Measurements from ENCODE around the gene CFAP97.
"Not testable (repeated sequence)": the region's sequence is repeated elsewhere in the genome, so short reads cannot be mapped to it uniquely, and the experiment has no call there.

The CFAP97 gene

GRCh38 chr4:185221912-185222311 lies 18.1 kb upstream of the CFAP97 start:
- DNase-seq, result no peak

GRCh38 chr4:185221491-185221890 lies 17.7 kb upstream of the CFAP97 start:
- DNase-seq, result no peak

- DNase-seq, result no peak
These were observed 15.9 kb upstream of the CFAP97 start for GRCh38 chr4:185219551-185220344.

DNA sequence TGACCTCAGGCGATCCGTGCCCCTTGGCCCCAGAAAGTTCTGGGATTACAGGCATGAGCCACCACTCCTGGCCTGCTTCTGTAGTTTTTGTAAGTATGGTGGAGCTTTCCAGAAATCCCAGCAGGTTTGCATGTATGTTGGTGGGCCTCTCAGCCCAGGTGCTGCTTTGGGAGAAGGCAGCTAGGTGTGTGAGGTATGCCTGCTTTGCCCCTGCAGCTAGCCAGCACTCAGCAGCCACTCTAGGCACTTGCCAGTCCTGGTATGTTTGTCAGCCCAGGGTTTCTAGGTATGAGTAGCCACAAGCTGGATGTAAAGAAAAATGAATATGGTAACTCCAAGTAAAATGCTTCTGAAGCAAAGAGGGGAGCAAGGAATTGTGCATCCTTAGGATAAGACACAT lies 14.5 kb upstream of the CFAP97 start:
- DNase-seq, result no peak

GRCh38 chr4:185217408-185217975 lies 13.7 kb upstream of the CFAP97 start:
- DNase-seq, result no peak

DNA sequence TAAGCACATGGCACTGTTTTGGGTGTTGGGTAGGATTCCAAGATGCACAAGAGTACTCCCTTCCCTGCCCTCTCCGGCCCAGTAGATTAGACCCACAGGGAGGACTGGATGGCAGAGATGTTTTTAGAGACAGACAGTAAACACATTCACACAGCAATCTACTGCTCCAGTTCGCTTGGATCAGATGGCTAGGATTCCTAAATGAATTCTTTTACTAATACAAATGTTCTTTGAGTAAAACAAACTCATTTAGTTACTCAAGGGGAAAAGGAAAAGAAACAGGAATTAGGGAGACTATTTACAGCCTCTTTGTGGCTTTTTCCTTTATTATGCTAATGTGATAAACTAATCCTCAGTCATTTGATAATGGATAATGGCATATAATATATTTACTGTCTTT lies 11.5 kb upstream of the CFAP97 start:
- no peak for DNase-seq

- no peak for DNase-seq
These were observed 10.1 kb upstream of the CFAP97 start for GRCh38 chr4:185213877-185214276.

- no peak for DNase-seq
These were observed 8.8 kb upstream of the CFAP97 start for GRCh38 chr4:185212581-185212980.

DNA sequence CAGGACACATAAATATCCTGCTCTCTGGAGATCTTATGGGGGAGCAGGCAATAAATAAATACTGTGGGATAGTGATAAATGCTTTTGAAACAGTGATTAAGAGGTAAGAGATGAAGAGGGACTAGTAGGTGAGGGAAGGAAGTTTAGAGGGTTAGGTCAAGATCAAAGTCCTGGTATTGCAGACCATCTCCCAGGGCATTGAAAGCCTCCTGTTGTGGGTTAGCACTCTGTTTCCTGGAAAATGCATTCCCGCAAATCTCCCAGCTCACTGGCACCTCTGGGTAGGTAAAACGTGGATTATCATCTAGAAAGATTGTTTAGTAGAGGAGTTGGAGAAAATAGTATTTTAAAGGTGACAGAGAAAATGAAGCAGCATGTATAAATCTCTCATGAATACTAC lies 7.8 kb upstream of the CFAP97 start:
- DNase-seq, result no peak

- DNase-seq, result no peak
These were observed 7.2 kb upstream of the CFAP97 start for GRCh38 chr4:185211035-185211434.

GRCh38 chr4:185210102-185210981 lies 6.5 kb upstream of the CFAP97 start:
- peak; percentile 57 for DNase-seq

- DNase-seq, result not testable (repeated sequence)
These were observed 6.0 kb upstream of the CFAP97 start for GRCh38 chr4:185209852-185210101.

- DNase-seq, result peak; percentile 88
These were observed 5.4 kb upstream of the CFAP97 start, which contains the start of gene SNX25 for GRCh38 chr4:185209031-185209851. Gene SNX25, plus strand, starts transcription at chr4:185209598. Its CDS starts 229 bp downstream, at chr4:185209827.

DNA sequence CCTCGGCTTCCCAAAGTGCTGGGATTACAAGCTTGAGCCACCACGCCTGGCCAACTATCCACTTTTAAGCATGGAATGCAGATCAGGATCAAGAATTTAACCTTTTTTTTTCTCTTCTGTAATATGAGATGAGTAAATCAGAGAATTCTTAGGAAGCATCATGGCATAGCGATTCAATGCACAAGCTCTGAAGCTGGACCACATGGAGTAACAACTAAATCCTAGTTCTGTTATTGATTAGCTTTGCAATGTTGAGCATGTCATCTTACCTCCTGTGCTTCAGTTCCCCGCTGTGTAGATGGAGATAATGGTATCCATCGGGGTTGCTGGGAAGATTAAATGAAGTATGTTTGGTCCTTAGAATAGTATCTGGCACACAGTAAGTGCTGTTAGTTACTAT lies 3.7 kb upstream of the CFAP97 start:
- DNase-seq, result no peak

DNA sequence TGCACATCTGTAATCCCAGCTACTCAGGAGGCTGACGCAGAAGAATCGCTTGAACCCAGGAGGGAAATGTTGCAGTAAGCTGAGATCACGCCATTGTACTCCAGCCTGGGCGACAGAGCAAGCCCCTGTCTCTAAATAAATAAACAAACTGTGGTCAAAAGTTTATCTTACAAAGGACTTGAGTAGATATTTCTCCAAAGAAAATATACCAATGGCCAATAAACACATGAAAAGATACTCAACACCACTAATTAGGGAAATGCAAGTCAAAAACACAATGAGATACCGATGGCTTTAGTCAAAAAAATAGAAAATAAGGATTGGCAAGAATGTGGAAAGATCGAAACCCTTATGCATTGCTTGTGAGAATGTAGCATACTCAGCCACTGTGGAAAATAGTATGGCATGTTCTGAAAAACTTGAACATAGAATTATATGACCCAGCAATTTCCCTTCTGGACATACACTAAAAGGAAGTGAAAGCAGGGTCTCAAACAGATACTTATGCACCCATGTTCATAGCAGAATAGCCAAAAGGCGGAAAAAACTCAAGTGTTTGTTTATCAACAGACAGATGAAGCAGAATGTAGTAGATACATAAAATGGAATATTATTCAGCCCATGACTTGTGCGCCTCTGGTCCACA lies 2.0 kb upstream of the CFAP97 start:
- no peak for DNase-seq

DNA sequence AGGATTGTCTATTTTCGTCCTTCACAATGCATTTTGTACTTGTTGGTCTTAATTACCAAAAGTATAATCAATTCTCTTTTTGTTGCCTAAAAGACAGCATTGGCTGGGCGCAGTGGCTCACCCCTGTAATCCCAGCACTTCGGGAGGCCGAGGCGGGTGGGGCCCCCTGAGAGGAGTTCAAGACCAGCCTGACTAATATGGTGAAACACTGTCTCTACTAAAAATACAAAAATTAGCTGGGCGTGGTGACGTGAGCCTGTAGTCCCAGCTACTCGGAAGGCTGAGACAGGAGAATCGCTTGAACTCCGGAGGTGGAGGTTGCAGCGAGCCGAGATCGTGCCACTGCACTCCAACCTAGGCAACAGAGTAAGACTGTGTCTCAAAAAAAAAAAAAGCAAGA lies 1.3 kb upstream of the CFAP97 start:
- not testable (repeated sequence) for DNase-seq

- no peak for DNase-seq
These were observed 574 bp upstream of the CFAP97 start for GRCh38 chr4:185204238-185204910.

GRCh38 chr4:185202984-185203485 lies 765 bp downstream of the CFAP97 start:
- DNase-seq, result no peak

DNA sequence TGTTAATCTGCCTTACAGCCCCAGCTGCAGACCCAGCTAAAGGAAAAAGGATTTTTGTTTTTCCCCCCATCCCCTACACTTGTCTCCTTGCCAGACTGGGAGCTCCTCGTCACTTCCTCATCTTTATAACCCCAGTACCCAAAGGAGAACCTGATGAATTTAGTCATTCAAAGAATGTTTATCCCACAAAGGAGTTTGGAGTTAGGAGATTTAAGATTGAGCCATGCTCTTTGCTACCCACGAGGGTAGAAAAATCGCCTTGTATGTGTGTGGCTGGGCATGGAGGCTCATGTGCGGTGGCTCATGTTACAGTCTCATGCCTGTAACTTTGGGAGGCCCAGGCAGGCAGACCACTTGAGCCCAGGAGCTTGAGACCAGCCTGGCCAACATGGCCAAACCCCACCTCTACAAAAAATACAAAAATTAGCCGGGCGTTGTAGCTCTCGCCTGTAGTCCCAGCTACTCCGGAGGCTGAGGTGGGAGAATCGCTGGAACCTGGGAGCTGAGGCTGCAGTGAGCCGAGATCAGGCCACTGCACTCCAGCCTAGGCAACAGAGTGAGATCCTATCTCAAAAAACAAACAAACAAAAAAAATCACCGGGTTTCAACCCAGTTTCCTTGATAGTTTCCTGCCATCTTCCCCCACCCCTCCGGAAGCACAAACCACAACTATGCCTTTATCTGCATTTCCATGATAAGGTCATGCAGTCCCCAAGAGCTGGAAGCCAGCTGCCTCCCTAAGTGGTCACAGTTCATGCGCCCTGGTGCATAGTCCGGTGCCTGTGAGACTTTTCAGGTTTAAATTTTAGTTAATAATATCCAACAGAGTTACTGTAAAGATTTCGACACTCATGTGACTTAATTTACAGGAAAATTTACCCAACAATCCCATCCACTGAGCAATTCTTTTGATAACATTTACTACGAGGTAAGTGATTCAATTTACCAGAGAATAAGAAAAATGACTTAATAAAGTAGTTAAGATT lies 1.5 kb downstream of the CFAP97 start:
- no peak for DNase-seq

DNA sequence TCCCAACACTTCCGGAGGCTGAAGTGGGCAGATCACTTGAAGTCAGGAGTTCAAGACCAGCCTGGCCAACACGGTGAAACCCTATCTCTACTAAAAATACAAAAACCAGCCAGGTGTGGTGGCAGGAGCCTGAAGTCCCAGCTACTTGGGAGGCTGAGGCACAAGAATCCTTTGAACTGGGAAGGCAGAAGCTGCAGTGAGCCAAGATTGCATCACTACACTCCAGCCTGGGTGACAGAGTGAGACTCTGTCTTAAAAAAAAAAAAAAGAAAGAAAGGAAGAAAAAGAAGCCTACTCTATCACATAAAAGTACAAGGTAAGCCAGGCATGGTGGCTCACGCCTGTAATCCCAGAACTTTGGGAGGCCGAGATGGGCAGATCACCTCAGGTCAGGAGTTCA lies 5.6 kb downstream of the CFAP97 start:
- not testable (repeated sequence) for DNase-seq
